HG03097 (cell line): ENCODE data around the gene ALDH1L2.
A peak's percentile ranks its signal among the peaks of the same experiment; 100 is the strongest.
"Not testable (repeated sequence)": the region's sequence is repeated elsewhere in the genome, so short reads cannot be mapped to it uniquely, and the experiment has no call there.

Experiments
- ATAC-seq: cut with Tn5 transposase; IDR thresholded peaks from one replicate; pipeline ENCODE4 v1.9.1; 2021; ENCODE audit not compliant: unreplicated experiment, low FRiP score

The ALDH1L2 gene

DNA sequence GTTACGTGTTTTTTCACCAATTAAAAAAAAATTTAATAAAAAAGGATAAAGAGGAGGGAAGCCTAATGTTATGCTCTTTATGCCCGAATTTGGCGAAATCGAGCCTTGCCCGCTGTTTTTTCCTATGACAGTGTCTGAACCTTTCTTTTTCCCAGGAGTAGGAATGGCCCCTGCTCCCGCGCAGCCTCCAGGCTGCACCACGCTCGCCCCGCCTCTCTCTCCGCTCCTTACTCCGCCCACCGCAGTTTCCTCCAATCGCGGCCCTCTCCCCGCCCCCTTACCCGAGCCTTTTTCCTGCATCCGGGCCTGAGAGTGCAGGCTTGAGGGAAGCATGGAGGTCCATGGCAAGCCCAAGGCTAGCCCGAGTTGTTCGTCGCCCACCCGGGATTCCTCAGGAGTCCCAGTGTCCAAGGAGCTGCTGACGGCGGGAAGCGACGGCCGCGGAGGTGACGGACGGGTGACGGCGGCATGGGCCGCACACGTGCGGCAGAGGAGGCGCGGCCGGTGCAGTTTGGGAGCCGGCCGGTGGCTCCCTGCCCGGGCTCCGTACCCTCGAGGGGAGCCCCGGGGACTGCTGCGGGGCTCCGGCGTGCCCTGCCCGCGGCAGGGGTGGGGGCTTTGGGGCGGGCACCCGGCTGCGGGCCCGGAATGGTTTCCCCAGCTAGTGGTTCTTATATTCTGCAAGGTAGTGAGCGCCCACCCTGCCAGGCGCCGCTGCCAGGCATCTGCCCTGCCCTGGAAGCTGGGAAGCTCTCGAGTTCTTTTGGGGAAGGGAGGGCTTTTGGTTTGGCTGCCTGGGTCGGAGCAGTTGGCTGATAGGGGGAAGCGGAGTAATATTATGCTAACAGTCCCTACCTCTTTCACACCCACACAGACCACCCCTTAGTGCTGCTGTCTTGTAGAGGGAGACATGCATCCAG, 98.0 kb downstream of the ALDH1L2 start, which contains the start of gene NOPCHAP1:
Gene NOPCHAP1 (plus strand): TSS at position 295 of the 920 bp plus-strand sequence. CDS start 37 bp downstream, at position 332.
- peak; percentile 91 for ATAC-seq

- no peak for ATAC-seq
Observed at GRCh38 chr12:104985206-104985605, 99.1 kb downstream of the ALDH1L2 start.

DNA sequence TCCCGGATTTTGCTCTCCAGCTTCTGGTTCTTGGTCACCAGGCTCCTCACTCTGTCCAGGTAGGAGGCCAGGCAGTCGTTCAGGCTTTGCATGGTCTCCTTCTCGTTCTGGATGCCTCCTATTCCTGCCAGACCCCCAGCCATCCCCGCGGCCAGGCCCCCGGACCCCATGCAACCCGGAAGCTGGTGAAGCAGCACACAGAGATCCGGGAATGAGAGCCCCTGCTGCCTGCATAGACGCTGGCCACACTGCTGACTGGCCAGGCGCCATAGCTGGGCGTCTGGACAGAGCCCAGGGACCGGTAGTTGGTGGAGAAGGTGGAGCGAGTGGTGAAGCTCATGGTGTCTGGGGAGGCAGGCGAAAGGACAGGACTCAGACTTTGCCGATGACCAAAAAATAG, 106.6 kb downstream of the ALDH1L2 start:
- not testable (repeated sequence) for ATAC-seq

DNA sequence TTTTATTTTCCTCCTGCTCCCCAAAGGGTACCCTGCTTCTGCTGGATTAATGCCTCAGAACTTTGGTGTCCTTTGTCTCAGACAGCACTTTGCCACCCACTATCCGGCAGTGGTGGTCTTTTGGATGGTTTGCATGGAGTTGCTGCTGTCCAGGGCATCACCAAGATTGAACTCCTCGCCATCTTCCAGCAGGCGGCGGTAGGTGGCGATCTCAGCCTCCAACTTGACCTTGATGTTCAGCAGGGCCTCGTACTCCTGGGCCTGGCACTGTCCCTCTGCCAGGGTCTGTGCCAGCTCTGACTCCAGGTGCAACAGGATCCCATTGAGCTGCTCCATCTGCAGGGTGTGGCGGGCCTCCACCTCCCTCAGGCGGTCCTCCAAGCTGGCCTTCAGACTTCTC, 107.6 kb downstream of the ALDH1L2 start:
- ATAC-seq = no peak

- ATAC-seq = no peak
Observed at GRCh38 chr12:104975587-104976343, 108.5 kb downstream of the ALDH1L2 start.

- peak; percentile 93 for ATAC-seq
Observed at GRCh38 chr12:104974626-104975290, 109.5 kb downstream of the ALDH1L2 start.

- no peak for ATAC-seq
Observed at GRCh38 chr12:104973250-104973649, 111.0 kb downstream of the ALDH1L2 start.

- no peak for ATAC-seq
Observed at GRCh38 chr12:104971306-104971705, 113.0 kb downstream of the ALDH1L2 start.
